H1 (cell line): ENCODE results near the gene SLTM. TPM values are rescaled to one million over a fixed set of nuclear protein-coding genes. Genes with fewer than 3 reads are reported as not detected.
"Not testable (repeated sequence)": the region's sequence is repeated elsewhere in the genome, so short reads cannot be mapped to it uniquely, and the experiment has no call there.

ENCODE experiments used
- CTCF ChIA-PET: fragments of 300-600 bp; sonication (Branson Sonifier 250); formaldehyde crosslinking; loops from one replicate; lab custom pipeline; 2021; ENCODE audit not compliant: partially characterized antibody; lab: Charles Lee
- POLR2A ChIA-PET: fragments of 300-600 bp; sonication (Branson Sonifier 250); formaldehyde crosslinking; loops from one replicate; lab custom pipeline; 2021; ENCODE audit warnings: inconsistent platforms; ENCODE audit not compliant: partially characterized antibody; lab: Charles Lee
- DNase-seq, 2 experiments: peaks; one replicate each; pipeline versions ENCODE4 v3.0.0 to v3.0.0-alpha.2; 2010 to 2022; ENCODE audit warnings: low spot score in 2 of 2, low read depth in 1 of 2, mixed read lengths in 1 of 2
- FAIRE-seq: peaks from 2 replicates; lab custom pipeline; 2011; peaks lifted over from hg19 to GRCh38; lab: Jason Lieb, UNC
- H2AFZ ChIP-seq: 2 replicates; pipeline ENCODE4 v1.8.1; 2012; ENCODE audit warnings: low read length, inconsistent platforms
- H2AK5ac ChIP-seq: 2 replicates; pipeline ENCODE4 v1.6.1; 2013; ENCODE audit warnings: low read depth, low read length
- H2BK120ac ChIP-seq: replicated peaks from 2 replicates; pipeline ENCODE3; 2013; ENCODE audit warnings: low read depth, low read length, inconsistent platforms
- H2BK12ac ChIP-seq: 2 replicates; pipeline ENCODE4 v1.6.1; 2013; ENCODE audit warnings: low read depth, low read length
- H2BK15ac ChIP-seq: 2 replicates; pipeline ENCODE4 v1.6.1; 2013; ENCODE audit warnings: low read length
- H2BK20ac ChIP-seq: 2 replicates; pipeline ENCODE4 v1.6.1; 2013; ENCODE audit warnings: low read length
- H2BK5ac ChIP-seq: 2 replicates; pipeline ENCODE4 v1.6.1; 2013; ENCODE audit warnings: low read depth, low read length
- H3K14ac ChIP-seq: 2 replicates; pipeline ENCODE4 v1.6.1; 2013; ENCODE audit warnings: inconsistent platforms; ENCODE audit not compliant: insufficient read length
- H3K18ac ChIP-seq: 2 replicates; pipeline ENCODE4 v1.6.1; 2013; ENCODE audit warnings: low read length; ENCODE audit errors: extremely low read depth
- H3K23ac ChIP-seq: 2 replicates; pipeline ENCODE4 v1.6.1; 2013; ENCODE audit warnings: inconsistent platforms; ENCODE audit not compliant: insufficient read length
- H3K23me2 ChIP-seq: 2 replicates; pipeline ENCODE4 v1.6.1; 2013; ENCODE audit warnings: low read depth, low read length
- H3K27ac ChIP-seq: 2 replicates; pipeline ENCODE4 v1.6.1; 2011; ENCODE audit warnings: low read depth, low read length, inconsistent platforms
- H3K27me3 ChIP-seq, 4 experiments: replicated peaks in 1 of 4; 1 replicate in 1 of 4; 2 replicates in 3 of 4; pipeline versions ENCODE4 v1.6.1 to v1.8.1; 2011 to 2013; ENCODE audit warnings: low read length in 3 of 4, mild to moderate bottlenecking in 3 of 4, inconsistent platforms in 2 of 4, mixed read lengths in 2 of 4, moderate library complexity in 1 of 4; ENCODE audit not compliant: control insufficient read depth in 3 of 4, insufficient read depth in 3 of 4; ENCODE audit errors: extremely low read depth in 1 of 4
- H3K36me3 ChIP-seq, 4 experiments: 2 replicates each; pipeline versions ENCODE4 v1.6.1 to v1.8.1; 2011 to 2013; ENCODE audit warnings: mild to moderate bottlenecking in 4 of 4, low read length in 3 of 4, moderate library complexity in 2 of 4, control low read depth in 1 of 4, inconsistent platforms in 1 of 4; ENCODE audit not compliant: insufficient read depth in 4 of 4, control insufficient read depth in 2 of 4
- H3K4ac ChIP-seq: replicated peaks from 2 replicates; pipeline ENCODE3; 2013; ENCODE audit warnings: low read length, low read depth, mixed read lengths, inconsistent platforms; ENCODE audit not compliant: insufficient read length
- H3K4me1 ChIP-seq, 4 experiments: replicated peaks in 1 of 4; 1 replicate in 1 of 4; 2 replicates in 3 of 4; pipeline versions ENCODE4 v1.6.1 to v1.8.1; 2011 to 2013; ENCODE audit warnings: low read length in 3 of 4, inconsistent platforms in 2 of 4, mixed read lengths in 1 of 4; ENCODE audit not compliant: insufficient read depth in 4 of 4, control insufficient read depth in 3 of 4
- H3K4me2 ChIP-seq, 2 experiments: 2 replicates each; pipeline versions ENCODE4 v1.6.1 to v1.8.1; 2011 to 2013; ENCODE audit warnings: low read depth in 2 of 2, low read length in 2 of 2, control low read depth in 1 of 2, inconsistent platforms in 1 of 2, mild to moderate bottlenecking in 1 of 2; ENCODE audit not compliant: insufficient read depth in 1 of 2
- H3K4me3 ChIP-seq, 4 experiments: fragments of 200-600, 300-600 bp in 1 of 4; sonication (generic), shearing (Covaris generic), sonication (Bioruptor Twin) in 1 of 4; 2 replicates each; pipeline versions ENCODE4 v1.5.1 to v1.8.1; 2011 to 2016; ENCODE audit warnings: low read length in 4 of 4, low read depth in 3 of 4, control low read depth in 2 of 4, inconsistent platforms in 2 of 4, mild to moderate bottlenecking in 2 of 4, mixed read lengths in 1 of 4, moderate library complexity in 1 of 4; ENCODE audit not compliant: insufficient read depth in 2 of 4; ENCODE audit errors: extremely low read depth in 1 of 4
- H3K56ac ChIP-seq: replicated peaks from 2 replicates; pipeline ENCODE3; 2013; ENCODE audit warnings: low read depth, mild to moderate bottlenecking, mixed read lengths, low read length, inconsistent platforms; ENCODE audit not compliant: insufficient read length
- H3K79me1 ChIP-seq: 2 replicates; pipeline ENCODE4 v1.6.1; 2013; ENCODE audit warnings: low read depth, low read length, control low read depth
- H3K79me2 ChIP-seq, 2 experiments: 2 replicates each; pipeline versions ENCODE4 v1.6.1 to v1.8.1; 2012 to 2013; ENCODE audit warnings: low read length in 2 of 2, mild to moderate bottlenecking in 2 of 2, inconsistent platforms in 1 of 2; ENCODE audit not compliant: insufficient read depth in 2 of 2, control insufficient read depth in 1 of 2
- H3K9ac ChIP-seq, 4 experiments: replicated peaks in 1 of 4; 1 replicate in 1 of 4; 2 replicates in 3 of 4; pipeline versions ENCODE4 v1.6.1 to v1.8.1; 2011 to 2013; ENCODE audit warnings: low read depth in 3 of 4, low read length in 3 of 4, control low read depth in 2 of 4, mild to moderate bottlenecking in 2 of 4, moderate library complexity in 2 of 4, inconsistent platforms in 1 of 4; ENCODE audit errors: extremely low read depth in 1 of 4
- H3K9me3 ChIP-seq, 2 experiments: 2 replicates each; pipeline versions ENCODE4 v1.6.1 to v1.8.1; 2012 to 2013; ENCODE audit warnings: mild to moderate bottlenecking in 2 of 2, moderate library complexity in 2 of 2, control low read depth in 1 of 2, inconsistent platforms in 1 of 2, low read depth in 1 of 2, low read length in 1 of 2, mixed read lengths in 1 of 2; ENCODE audit not compliant: insufficient read depth in 2 of 2
- H4K20me1 ChIP-seq, 2 experiments: replicated peaks in 1 of 2; 2 replicates each; pipeline versions ENCODE3 to v1.8.1; 2011 to 2013; ENCODE audit warnings: inconsistent platforms in 2 of 2, low read length in 2 of 2, mild to moderate bottlenecking in 1 of 2; ENCODE audit not compliant: insufficient read depth in 2 of 2, control insufficient read depth in 1 of 2
- H4K5ac ChIP-seq: 2 replicates; pipeline ENCODE4 v1.6.1; 2013; ENCODE audit warnings: low read length, low read depth, mixed read lengths, inconsistent platforms; ENCODE audit not compliant: insufficient read length
- H4K8ac ChIP-seq: 2 replicates; pipeline ENCODE4 v1.8.0; 2013; ENCODE audit warnings: mild to moderate bottlenecking, moderate library complexity, low read length, inconsistent platforms; ENCODE audit not compliant: insufficient read depth; ENCODE audit errors: extremely low read depth
- H4K91ac ChIP-seq: replicated peaks from 2 replicates; pipeline ENCODE3; 2013; ENCODE audit warnings: low read length, mixed read lengths, inconsistent platforms; ENCODE audit not compliant: insufficient read length
- BRCA1 ChIP-seq: IDR thresholded peaks from 2 replicates; pipeline ENCODE4 v1.6.1; 2012; ENCODE audit warnings: low read depth, low read length, improper control_type of control experiment
- CTBP2 ChIP-seq: IDR thresholded peaks from 2 replicates; pipeline ENCODE4 v1.7.0; 2011; ENCODE audit warnings: borderline replicate concordance, mild to moderate bottlenecking, moderate library complexity, mixed read lengths, low read length; ENCODE audit not compliant: insufficient read depth, insufficient read length
- JUN ChIP-seq: IDR thresholded peaks from 2 replicates; pipeline ENCODE4 v1.6.1; 2011; ENCODE audit warnings: low read depth, mild to moderate bottlenecking, improper control_type of control experiment, low read length
- RAD21 ChIP-seq, 2 experiments: IDR thresholded peaks in 1 of 2; conservative IDR thresholded peaks in 1 of 2; 2 replicates each; pipeline ENCODE4 v1.6.1; 2011; ENCODE audit warnings: low read depth in 2 of 2, low read length in 2 of 2, improper control_type of control experiment in 1 of 2, inconsistent platforms in 1 of 2, mild to moderate bottlenecking in 1 of 2, moderate library complexity in 1 of 2
- SIN3A ChIP-seq, 2 experiments: IDR thresholded peaks in 1 of 2; conservative IDR thresholded peaks in 1 of 2; 2 replicates each; pipeline ENCODE4 v1.6.1; 2011 to 2012; ENCODE audit warnings: low read length in 2 of 2, improper control_type of control experiment in 1 of 2, low read depth in 1 of 2, mild to moderate bottlenecking in 1 of 2
- WGBS, 2 experiments: shearing (Covaris generic) in 1 of 2; methylation state at CpG; one replicate each; pipeline versions ENCODE4 v1.1.6 to v1.1.7; 2013 to 2015; ENCODE audit warnings: low lambda C conversion rate in 2 of 2, mixed read lengths in 2 of 2, inconsistent platforms in 1 of 2, low coverage in 1 of 2, missing lambda C conversion rate in 1 of 2; ENCODE audit not compliant: insufficient replicate concordance in 2 of 2, insufficient coverage in 1 of 2, insufficient read length in 1 of 2; ENCODE audit errors: extremely low coverage in 1 of 2, missing lambda C conversion rate in 1 of 2; 5-methylcytosine and 5-hydroxymethylcytosine counted together
- polyA plus RNA-seq, 7 experiments: library from polyadenylated mRNA; depleted of rRNA in 3 of 7; stranded (reverse) in 5 of 7; unstranded in 2 of 7; fragments of >200 nt in 5 of 7; fragments of 200-250 nt in 2 of 7; gene quantifications; 1 replicate in 5 of 7; 2 replicates in 1 of 7; 4 replicates in 1 of 7; pipeline versions ENCODE4 v1.2.1 to v1.2.3, GENCODE V29; 2011 to 2013; ENCODE audit warnings: missing spikeins in 2 of 7, mixed read lengths in 2 of 7
- total RNA-seq: library from RNA; stranded (reverse); fragmentation: NEBNext Ultra II Directional; extraction: Animal tissue kit (Norgen Biotek cat#: 25700); gene quantifications from 2 replicates; pipeline ENCODE4 v1.2.1, GENCODE V29; 2021
- TF ChIP-seq, protein P1 (sequence below): IDR thresholded peaks from 2 replicates; pipeline ENCODE4 v1.6.1; 2012; ENCODE audit warnings: low read length, inconsistent platforms

Gene SLTM
- total and polyA plus RNA-seq, 2 of the 8 experiments (the other 6 are each of a cell fraction or from before 2014, with no cell fraction given): 30.8 to 149 TPM

DNA sequence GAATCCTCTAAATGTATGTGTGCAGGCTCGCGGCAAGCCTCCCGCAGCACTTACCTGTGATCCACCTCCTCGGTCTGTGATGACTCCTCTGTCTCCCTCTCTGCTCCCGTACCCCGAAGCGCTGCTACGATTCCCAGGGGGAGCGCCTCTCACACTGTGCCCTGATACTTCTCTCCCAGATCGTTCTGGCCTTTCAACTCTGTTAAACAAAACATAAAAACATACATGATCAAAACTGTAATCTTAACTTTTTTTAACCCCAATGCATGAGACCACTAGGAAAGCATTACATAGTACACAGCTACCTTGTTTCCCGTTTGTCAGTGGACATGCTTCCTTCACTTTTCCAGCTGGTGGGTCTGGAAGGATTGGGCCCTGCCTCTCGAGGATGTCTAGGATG is 46.6 kb downstream of the SLTM start (continued):
- TF ChIP-seq BRCA1 (no peak), JUN (no peak), RAD21 (IDR thresholded peaks at IDR 0.05 in 1 of 2, conservative IDR thresholded peaks at IDR 0.05 in 1 of 2; ENCODE audit: low read depth in 2 of 2, low read length in 2 of 2) (no peak), SIN3A (conservative IDR thresholded peaks at IDR 0.05 in 1 of 2, IDR thresholded peaks at IDR 0.05 in 1 of 2; ENCODE audit: low read depth in 1 of 2, low read length in 2 of 2) (no peak), CTBP2 (no peak)
- TF ChIP-seq, protein P1, sequence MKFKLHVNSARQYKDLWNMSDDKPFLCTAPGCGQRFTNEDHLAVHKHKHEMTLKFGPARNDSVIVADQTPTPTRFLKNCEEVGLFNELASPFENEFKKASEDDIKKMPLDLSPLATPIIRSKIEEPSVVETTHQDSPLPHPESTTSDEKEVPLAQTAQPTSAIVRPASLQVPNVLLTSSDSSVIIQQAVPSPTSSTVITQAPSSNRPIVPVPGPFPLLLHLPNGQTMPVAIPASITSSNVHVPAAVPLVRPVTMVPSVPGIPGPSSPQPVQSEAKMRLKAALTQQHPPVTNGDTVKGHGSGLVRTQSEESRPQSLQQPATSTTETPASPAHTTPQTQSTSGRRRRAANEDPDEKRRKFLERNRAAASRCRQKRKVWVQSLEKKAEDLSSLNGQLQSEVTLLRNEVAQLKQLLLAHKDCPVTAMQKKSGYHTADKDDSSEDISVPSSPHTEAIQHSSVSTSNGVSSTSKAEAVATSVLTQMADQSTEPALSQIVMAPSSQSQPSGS: no peak

DNA sequence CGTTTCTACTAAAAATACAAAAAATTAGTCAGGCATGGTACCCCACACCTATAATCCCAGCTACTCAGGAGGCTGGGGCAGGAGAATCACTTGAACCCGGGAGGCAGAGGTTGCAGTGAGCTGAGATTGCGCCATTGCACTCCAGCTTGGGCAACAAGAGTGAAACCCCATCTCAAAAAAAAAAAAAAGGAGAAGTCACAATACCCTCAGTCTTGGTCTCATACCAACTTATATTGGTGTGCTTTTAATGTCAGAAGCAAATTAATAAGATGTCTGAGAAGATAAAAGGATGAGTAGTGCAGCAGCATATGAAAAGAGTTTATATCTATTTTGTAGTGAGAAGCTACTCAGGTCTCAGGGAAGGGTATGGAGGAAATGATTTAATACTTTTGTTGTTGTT is 49.6 kb downstream of the SLTM start:
- not testable (repeated sequence) for H3K27me3 ChIP-seq, H3K9me3 ChIP-seq, H3K4ac ChIP-seq, H2BK15ac ChIP-seq, H2BK5ac ChIP-seq, H4K20me1 ChIP-seq, H2BK120ac ChIP-seq, H3K23me2 ChIP-seq, H3K4me3 ChIP-seq, H3K18ac ChIP-seq, H2AFZ ChIP-seq, H3K79me2 ChIP-seq, H3K4me1 ChIP-seq, H2AK5ac ChIP-seq, H3K27ac ChIP-seq, FAIRE-seq, H3K56ac ChIP-seq, H4K5ac ChIP-seq, H3K23ac ChIP-seq, H3K79me1 ChIP-seq, H3K9ac ChIP-seq, DNase-seq, H3K14ac ChIP-seq, H2BK12ac ChIP-seq, H3K4me2 ChIP-seq, H2BK20ac ChIP-seq, H4K91ac ChIP-seq, H4K8ac ChIP-seq
- ChIA-PET POLR2A (interaction anchor here (0.6 to 0.8 kb wide), 3 partner anchors 10 to 254 kb away, joined by 3 read pairs; no protein-coding TSS in a partner anchor), CTCF (interaction anchor here (1.1 to 1.4 kb wide), 3 partner anchors 8 to 79 kb away, joined by 3 to 4 read pairs (median 3); no protein-coding TSS in a partner anchor)
- WGBS, 2 experiments: 93% methylated on average over 3 of the region's 3 CpGs; no CpG with 5 or more reads in 1 of the 2 experiments
- H3K36me3 ChIP-seq: peaks cover 39 to 100% (median 74%) of the 10 kb centered on the region in 4 experiments
